HEK293 (cell line): Measurements from ENCODE around the gene CFAP70.

Experiments
- CTCF ChIA-PET: fragments of 350-600 bp; formaldehyde crosslinking; extraction: SDS; loops from one replicate; lab custom pipeline; 2021; ENCODE audit warnings: antibody characterized with exemption; lab: Yijun Ruan, JAX
- POLR2A ChIA-PET: fragments of 300-600 bp; formaldehyde crosslinking; extraction: SDS; loops from one replicate; lab custom pipeline; 2020; ENCODE audit warnings: antibody characterized with exemption, inconsistent platforms; lab: Yijun Ruan, JAX
- H3K27ac ChIP-seq: fragments of 200-500 bp; sonication (Bioruptor generic); 2 replicates; pipeline ENCODE4 v1.5.1; 2014; ENCODE audit warnings: low read depth, low read length, control low read depth, inconsistent platforms; ENCODE audit errors: extremely low read depth
- H3K36me3 ChIP-seq, 2 experiments: fragments of 200-500 bp in 1 of 2; sonication (Bioruptor generic) in 1 of 2; 1 replicate in 1 of 2; 2 replicates in 1 of 2; pipeline ENCODE4 v1.5.1; 2014 to 2017; ENCODE audit warnings: inconsistent platforms in 2 of 2, low read length in 2 of 2; ENCODE audit not compliant: control insufficient read depth in 2 of 2, insufficient read depth in 1 of 2
- H3K4me1 ChIP-seq: fragments of 200-500 bp; sonication (Bioruptor generic); 2 replicates; pipeline ENCODE4 v1.5.1; 2014; ENCODE audit warnings: mild to moderate bottlenecking, low read length, inconsistent platforms; ENCODE audit not compliant: control insufficient read depth, insufficient read depth
- H3K4me3 ChIP-seq: 2 replicates; pipeline ENCODE4 v1.5.1; 2011; ENCODE audit warnings: low read depth, mild to moderate bottlenecking, control low read depth, low read length, moderate library complexity
- H3K9me3 ChIP-seq: fragments of 200-500 bp; sonication (Bioruptor generic); 2 replicates; pipeline ENCODE4 v1.5.1; 2014; ENCODE audit warnings: low read depth, low read length, inconsistent platforms; ENCODE audit not compliant: control insufficient read depth, insufficient read depth
- EGR2 ChIP-seq: fragments of 450-650 bp; formaldehyde crosslinking; IDR thresholded peaks from 2 replicates; pipeline ENCODE4 v1.5.1; 2016; ENCODE audit warnings: low read depth, missing biosample characterization, missing genetic modification characterization
- FEZF1 ChIP-seq: fragments of 450-650 bp; formaldehyde crosslinking; IDR thresholded peaks from 2 replicates; pipeline ENCODE4 v1.5.1; 2016; ENCODE audit warnings: missing biosample characterization, missing genetic modification characterization
- GLIS1 ChIP-seq: fragments of 450-650 bp; formaldehyde crosslinking; IDR thresholded peaks from 2 replicates; pipeline ENCODE4 v1.5.1; 2016; ENCODE audit warnings: missing biosample characterization, missing genetic modification characterization
- MZF1 ChIP-seq: fragments of 450-650 bp; formaldehyde crosslinking; IDR thresholded peaks from 2 replicates; pipeline ENCODE4 v1.5.1; 2017; ENCODE audit warnings: missing biosample characterization, missing genetic modification characterization, borderline replicate concordance
- OVOL3 ChIP-seq: fragments of 450-650 bp; formaldehyde crosslinking; IDR thresholded peaks from 2 replicates; pipeline ENCODE4 v1.5.1; 2016; ENCODE audit warnings: missing biosample characterization, missing genetic modification characterization
- PRDM1 ChIP-seq: fragments of 450-650 bp; formaldehyde crosslinking; IDR thresholded peaks from 2 replicates; pipeline ENCODE4; 2016; ENCODE audit warnings: missing biosample characterization, missing genetic modification characterization
- SALL2 ChIP-seq: fragments of 450-650 bp; formaldehyde crosslinking; IDR thresholded peaks from 2 replicates; pipeline ENCODE4 v1.5.0; 2017; ENCODE audit warnings: missing biosample characterization, mild to moderate bottlenecking, missing genetic modification characterization, borderline replicate concordance
- SCRT1 ChIP-seq: fragments of 450-650 bp; formaldehyde crosslinking; IDR thresholded peaks from 2 replicates; pipeline ENCODE4 v1.5.1; 2016; ENCODE audit warnings: missing biosample characterization, missing genetic modification characterization, borderline replicate concordance
- ZNF112 ChIP-seq: fragments of 450-650 bp; formaldehyde crosslinking; IDR thresholded peaks from 2 replicates; pipeline ENCODE4 v1.5.0; 2017; ENCODE audit warnings: missing biosample characterization, missing genetic modification characterization
- ZNF148 ChIP-seq: fragments of 450-650 bp; formaldehyde crosslinking; IDR thresholded peaks from 2 replicates; pipeline ENCODE4 v1.5.0; 2017; ENCODE audit warnings: missing biosample characterization, missing genetic modification characterization, borderline replicate concordance
- ZNF175 ChIP-seq: fragments of 450-650 bp; formaldehyde crosslinking; IDR thresholded peaks from 2 replicates; pipeline ENCODE4 v1.5.1; 2016; ENCODE audit warnings: missing biosample characterization, missing genetic modification characterization
- ZNF2 ChIP-seq: fragments of 450-650 bp; formaldehyde crosslinking; IDR thresholded peaks from 2 replicates; pipeline ENCODE4 v1.5.1; 2016; ENCODE audit warnings: missing biosample characterization, missing genetic modification characterization
- ZNF211 ChIP-seq: fragments of 450-650 bp; formaldehyde crosslinking; IDR thresholded peaks from 2 replicates; pipeline ENCODE4 v1.5.1; 2016; ENCODE audit warnings: low read depth, missing biosample characterization, missing genetic modification characterization
- ZNF335 ChIP-seq: fragments of 450-650 bp; formaldehyde crosslinking; conservative IDR thresholded peaks from 2 replicates; pipeline ENCODE4 v1.5.1; 2016; ENCODE audit warnings: missing biosample characterization, missing genetic modification characterization
- ZNF423 ChIP-seq: fragments of 450-650 bp; formaldehyde crosslinking; IDR thresholded peaks from 2 replicates; pipeline ENCODE4 v1.5.1; 2016; ENCODE audit warnings: missing biosample characterization, missing genetic modification characterization
- ZNF473 ChIP-seq: fragments of 450-650 bp; formaldehyde crosslinking; IDR thresholded peaks from 2 replicates; pipeline ENCODE4 v1.5.1; 2017; ENCODE audit warnings: missing biosample characterization, missing genetic modification characterization
- ZNF621 ChIP-seq: fragments of 450-650 bp; formaldehyde crosslinking; IDR thresholded peaks from 2 replicates; pipeline ENCODE4 v1.5.1; 2017; ENCODE audit warnings: missing biosample characterization, missing genetic modification characterization
- ZNF654 ChIP-seq: fragments of 450-650 bp; formaldehyde crosslinking; IDR thresholded peaks from 2 replicates; pipeline ENCODE4 v1.5.1; 2016; ENCODE audit warnings: low read depth, missing biosample characterization, missing genetic modification characterization
- TF ChIP-seq, protein P1 (sequence below): fragments of 450-650 bp; formaldehyde crosslinking; IDR thresholded peaks from 2 replicates; pipeline ENCODE4 v1.5.1; 2016; ENCODE audit warnings: missing biosample characterization, missing genetic modification characterization
- TF ChIP-seq, protein P2 (sequence below): IDR thresholded peaks from 2 replicates; pipeline ENCODE4 v1.6.1; 2011; ENCODE audit warnings: mild to moderate bottlenecking, low read depth, low read length, borderline replicate concordance

Gene CFAP70

GRCh38 chr10:73264423-73264822 is 94.2 kb downstream of the CFAP70 start (continued):
- TF ChIP-seq FEZF1 (tag by site-specific recombination), result no peak
- TF ChIP-seq ZNF423, result no peak

GRCh38 chr10:73263693-73264347 is 94.8 kb downstream of the CFAP70 start:
- Histone ChIP-seq H3K36me3 (no peaks in the 10 kb centered on the region), H3K27ac (no peak overlapping the region), H3K4me1 (no peaks in the 10 kb centered on the region), H3K9me3 (no peaks in the 10 kb centered on the region), H3K4me3 (no peak overlapping the region)
- CTCF ChIA-PET, result interaction anchor here (0.5 to 1.8 kb wide), 22 partner anchors 9 to 473 kb away, joined by 3 to 21 read pairs (median 4); partner anchors contain the start of genes DNAJC9 and MRPS16
- TF ChIP-seq ZNF335, result peak; percentile 67
- TF ChIP-seq PRDM1 (tag by site-specific recombination), result 0 out of 2 replicates have a peak, but pooled peaks have one; percentile 15
- TF ChIP-seq ZNF654 (tag by site-specific recombination), result peak; percentile 65
- peak; percentile 70; the same call in 1 of the 2 replicates for TF ChIP-seq ZNF2 (tag by site-specific recombination)
- no peak for TF ChIP-seq ZNF621 (tag by site-specific recombination)
- POLR2A ChIA-PET, result interaction anchor here (0.6 to 2.2 kb wide), 3 partner anchors 12 to 17 kb away, joined by 3 to 10 read pairs (median 4); partner anchors contain the start of genes DNAJC9 and MRPS16

GRCh38 chr10:73262880-73263555 is 95.6 kb downstream of the CFAP70 start:
- Histone ChIP-seq H3K9me3 (no peaks in the 10 kb centered on the region), H3K27ac (no peak overlapping the region), H3K36me3 (no peaks in the 10 kb centered on the region), H3K4me3 (no peak overlapping the region), H3K4me1 (no peaks in the 10 kb centered on the region)
- CTCF ChIA-PET, result interaction anchor here (0.5 to 1.8 kb wide), 16 partner anchors 9 to 473 kb away, joined by 3 to 21 read pairs (median 4); partner anchors contain the start of gene MRPS16
- TF ChIP-seq ZNF423 (no peak), GLIS1 (tag by site-specific recombination) (peak; percentile 66)
- TF ChIP-seq, protein P1, sequence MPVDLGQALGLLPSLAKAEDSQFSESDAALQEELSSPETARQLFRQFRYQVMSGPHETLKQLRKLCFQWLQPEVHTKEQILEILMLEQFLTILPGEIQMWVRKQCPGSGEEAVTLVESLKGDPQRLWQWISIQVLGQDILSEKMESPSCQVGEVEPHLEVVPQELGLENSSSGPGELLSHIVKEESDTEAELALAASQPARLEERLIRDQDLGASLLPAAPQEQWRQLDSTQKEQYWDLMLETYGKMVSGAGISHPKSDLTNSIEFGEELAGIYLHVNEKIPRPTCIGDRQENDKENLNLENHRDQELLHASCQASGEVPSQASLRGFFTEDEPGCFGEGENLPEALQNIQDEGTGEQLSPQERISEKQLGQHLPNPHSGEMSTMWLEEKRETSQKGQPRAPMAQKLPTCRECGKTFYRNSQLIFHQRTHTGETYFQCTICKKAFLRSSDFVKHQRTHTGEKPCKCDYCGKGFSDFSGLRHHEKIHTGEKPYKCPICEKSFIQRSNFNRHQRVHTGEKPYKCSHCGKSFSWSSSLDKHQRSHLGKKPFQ (tag by site-specific recombination), result 0 out of 2 replicates have a peak, but pooled peaks have one; percentile 39
- POLR2A ChIA-PET, result interaction anchor here (1.0 to 2.2 kb wide), 2 partner anchors 10 to 16 kb away, joined by 4 to 10 read pairs; partner anchors contain the start of gene DNAJC9

- Histone ChIP-seq H3K4me1 (no peaks in the 10 kb centered on the region), H3K9me3 (no peaks in the 10 kb centered on the region), H3K4me3 (no peak overlapping the region), H3K27ac (no peak overlapping the region), H3K36me3 (no peaks in the 10 kb centered on the region)
- POLR2A ChIA-PET, result interaction anchor here (1.0 kb wide), 1 partner anchor 9 kb away, joined by 4 read pairs; no protein-coding TSS in a partner anchor
- CTCF ChIA-PET, result interaction anchor here (0.5 kb wide), 1 partner anchor 183 kb away, joined by 3 read pairs; no protein-coding TSS in a partner anchor
- no peak for TF ChIP-seq ZNF211 (tag by site-specific recombination)
- TF ChIP-seq ZNF148 (tag by site-specific recombination), result no peak
- no peak for TF ChIP-seq MZF1 (tag by site-specific recombination)
- no peak for TF ChIP-seq SCRT1 (tag by site-specific recombination)
- TF ChIP-seq GLIS1 (tag by site-specific recombination), result no peak
- TF ChIP-seq ZNF175 (tag by site-specific recombination), result no peak
- TF ChIP-seq OVOL3, result no peak
- no peak for TF ChIP-seq EGR2
- TF ChIP-seq ZNF473, result no peak
- TF ChIP-seq, protein P2, sequence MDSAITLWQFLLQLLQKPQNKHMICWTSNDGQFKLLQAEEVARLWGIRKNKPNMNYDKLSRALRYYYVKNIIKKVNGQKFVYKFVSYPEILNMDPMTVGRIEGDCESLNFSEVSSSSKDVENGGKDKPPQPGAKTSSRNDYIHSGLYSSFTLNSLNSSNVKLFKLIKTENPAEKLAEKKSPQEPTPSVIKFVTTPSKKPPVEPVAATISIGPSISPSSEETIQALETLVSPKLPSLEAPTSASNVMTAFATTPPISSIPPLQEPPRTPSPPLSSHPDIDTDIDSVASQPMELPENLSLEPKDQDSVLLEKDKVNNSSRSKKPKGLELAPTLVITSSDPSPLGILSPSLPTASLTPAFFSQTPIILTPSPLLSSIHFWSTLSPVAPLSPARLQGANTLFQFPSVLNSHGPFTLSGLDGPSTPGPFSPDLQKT, result no peak
- no peak for TF ChIP-seq ZNF112 (tag by site-specific recombination)
- no peak for TF ChIP-seq SALL2 (tag by site-specific recombination)
These were observed 96.4 kb downstream of the CFAP70 start for GRCh38 chr10:73262105-73262730.
